ENCODE measurements around the gene RNFT2.

The RNFT2 gene

GRCh38 chr12:116891019-116891418 is 152.9 kb downstream of the RNFT2 start:
- no peak overlapping the region for H3K4me3 ChIP-seq (ENCODE audit: low read depth, low read length)
- no peak for DNase-seq (ENCODE audit: low read depth)
- TF ChIP-seq MYC (IDR thresholded peaks at IDR 0.05; ENCODE audit: low read depth, low read length) (no peak), POLR2A (IDR thresholded peaks at IDR 0.05; ENCODE audit: extremely low read depth, insufficient read length) (no peak)
- TF ChIP-seq, protein P1, sequence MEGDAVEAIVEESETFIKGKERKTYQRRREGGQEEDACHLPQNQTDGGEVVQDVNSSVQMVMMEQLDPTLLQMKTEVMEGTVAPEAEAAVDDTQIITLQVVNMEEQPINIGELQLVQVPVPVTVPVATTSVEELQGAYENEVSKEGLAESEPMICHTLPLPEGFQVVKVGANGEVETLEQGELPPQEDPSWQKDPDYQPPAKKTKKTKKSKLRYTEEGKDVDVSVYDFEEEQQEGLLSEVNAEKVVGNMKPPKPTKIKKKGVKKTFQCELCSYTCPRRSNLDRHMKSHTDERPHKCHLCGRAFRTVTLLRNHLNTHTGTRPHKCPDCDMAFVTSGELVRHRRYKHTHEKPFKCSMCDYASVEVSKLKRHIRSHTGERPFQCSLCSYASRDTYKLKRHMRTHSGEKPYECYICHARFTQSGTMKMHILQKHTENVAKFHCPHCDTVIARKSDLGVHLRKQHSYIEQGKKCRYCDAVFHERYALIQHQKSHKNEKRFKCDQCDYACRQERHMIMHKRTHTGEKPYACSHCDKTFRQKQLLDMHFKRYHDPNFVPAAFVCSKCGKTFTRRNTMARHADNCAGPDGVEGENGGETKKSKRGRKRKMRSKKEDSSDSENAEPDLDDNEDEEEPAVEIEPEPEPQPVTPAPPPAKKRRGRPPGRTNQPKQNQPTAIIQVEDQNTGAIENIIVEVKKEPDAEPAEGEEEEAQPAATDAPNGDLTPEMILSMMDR (IDR thresholded peaks at IDR 0.05; ENCODE audit: low read depth, low read length): no peak
- TF ChIP-seq, protein P2, sequence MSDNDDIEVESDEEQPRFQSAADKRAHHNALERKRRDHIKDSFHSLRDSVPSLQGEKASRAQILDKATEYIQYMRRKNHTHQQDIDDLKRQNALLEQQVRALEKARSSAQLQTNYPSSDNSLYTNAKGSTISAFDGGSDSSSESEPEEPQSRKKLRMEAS (IDR thresholded peaks at IDR 0.05; ENCODE audit: low read depth, low read length): no peak

DNA sequence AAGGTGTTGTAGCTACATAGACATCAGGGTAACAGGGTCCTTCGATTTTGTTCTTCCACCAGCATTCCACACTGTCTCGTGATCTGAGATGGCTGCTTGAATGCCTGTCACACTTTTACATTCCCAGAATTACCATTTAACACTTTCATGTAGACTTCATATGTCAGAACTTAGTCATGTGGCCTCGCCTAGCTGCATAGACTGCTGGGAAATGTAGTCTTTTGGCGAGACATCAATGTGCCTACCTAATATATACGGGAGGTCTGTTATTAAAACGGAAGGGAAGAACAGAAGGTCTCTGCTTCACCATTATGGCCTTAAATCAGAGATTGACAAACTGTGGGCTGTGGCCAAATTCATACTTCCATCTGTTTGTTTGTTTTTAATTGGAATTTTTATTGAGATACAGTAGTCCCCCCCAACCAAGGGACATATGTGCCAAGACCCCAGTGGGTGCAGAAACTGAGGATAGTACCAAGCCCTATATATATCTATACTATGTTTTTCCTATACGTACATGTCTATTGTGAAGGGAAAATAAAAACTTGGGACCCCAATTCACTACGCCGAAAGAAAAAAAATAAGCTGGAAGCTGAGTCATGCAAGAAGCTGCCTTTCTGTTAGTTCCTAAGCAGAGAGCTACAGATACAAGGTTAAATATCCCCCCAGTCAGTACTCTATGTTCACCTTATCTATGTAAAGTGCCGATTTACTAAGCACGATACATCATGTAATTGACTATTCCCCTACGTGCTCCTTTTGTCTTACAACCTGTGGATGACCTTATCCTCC is 154.4 kb downstream of the RNFT2 start:
- no peak for DNase-seq (ENCODE audit: low read depth)
- TF ChIP-seq MYC (IDR thresholded peaks at IDR 0.05; ENCODE audit: low read depth, low read length): no peak
- TF ChIP-seq, protein P2 (IDR thresholded peaks at IDR 0.05; ENCODE audit: low read depth, low read length): no peak
- no peak for TF ChIP-seq POLR2A (IDR thresholded peaks at IDR 0.05; ENCODE audit: extremely low read depth, insufficient read length)
- no peak overlapping the region for H3K4me3 ChIP-seq (ENCODE audit: low read depth, low read length)

DNA sequence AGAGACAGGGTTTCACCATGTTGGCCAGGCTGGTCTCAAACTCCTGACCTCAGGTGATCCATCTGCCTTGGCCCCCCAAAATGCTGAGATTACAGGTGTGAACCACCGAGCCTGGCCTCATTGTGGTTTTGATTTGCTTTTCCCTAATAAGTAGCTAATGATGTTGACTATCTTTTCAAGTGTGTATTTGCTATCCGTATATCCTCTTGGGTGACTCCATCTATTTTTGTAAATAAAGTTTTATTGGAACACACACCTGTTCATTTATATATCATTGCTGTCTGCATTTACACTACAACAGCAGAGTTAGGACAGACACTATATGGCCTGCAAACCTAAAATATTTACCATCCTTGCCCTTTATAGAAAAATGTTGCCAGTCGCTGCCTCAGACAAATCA is 156.8 kb downstream of the RNFT2 start:
- TF ChIP-seq, protein P1 (IDR thresholded peaks at IDR 0.05; ENCODE audit: low read depth, low read length): no peak
- TF ChIP-seq, protein P2 (IDR thresholded peaks at IDR 0.05; ENCODE audit: low read depth, low read length): no peak
- TF ChIP-seq POLR2A (IDR thresholded peaks at IDR 0.05; ENCODE audit: extremely low read depth, insufficient read length) (no peak), MYC (IDR thresholded peaks at IDR 0.05; ENCODE audit: low read depth, low read length) (no peak)
- no peak for DNase-seq (ENCODE audit: low read depth)
- H3K4me3 ChIP-seq (ENCODE audit: low read depth, low read length): no peak overlapping the region

GRCh38 chr12:116896411-116896924 is 158.4 kb downstream of the RNFT2 start:
- no peak for DNase-seq (ENCODE audit: low read depth)
- TF ChIP-seq MYC (IDR thresholded peaks at IDR 0.05; ENCODE audit: low read depth, low read length) (no peak), POLR2A (IDR thresholded peaks at IDR 0.05; ENCODE audit: extremely low read depth, insufficient read length) (no peak)
- TF ChIP-seq, protein P1 (IDR thresholded peaks at IDR 0.05; ENCODE audit: low read depth, low read length): no peak
- TF ChIP-seq, protein P2 (IDR thresholded peaks at IDR 0.05; ENCODE audit: low read depth, low read length): no peak
- H3K4me3 ChIP-seq (ENCODE audit: low read depth, low read length): no peak overlapping the region

- no peak for DNase-seq (ENCODE audit: low read depth)
- TF ChIP-seq MYC (IDR thresholded peaks at IDR 0.05; ENCODE audit: low read depth, low read length) (no peak), POLR2A (IDR thresholded peaks at IDR 0.05; ENCODE audit: extremely low read depth, insufficient read length) (no peak)
- TF ChIP-seq, protein P2 (IDR thresholded peaks at IDR 0.05; ENCODE audit: low read depth, low read length): no peak
- TF ChIP-seq, protein P1 (IDR thresholded peaks at IDR 0.05; ENCODE audit: low read depth, low read length): no peak
Measured at GRCh38 chr12:116897476-116897875, 159.4 kb downstream of the RNFT2 start.

DNA sequence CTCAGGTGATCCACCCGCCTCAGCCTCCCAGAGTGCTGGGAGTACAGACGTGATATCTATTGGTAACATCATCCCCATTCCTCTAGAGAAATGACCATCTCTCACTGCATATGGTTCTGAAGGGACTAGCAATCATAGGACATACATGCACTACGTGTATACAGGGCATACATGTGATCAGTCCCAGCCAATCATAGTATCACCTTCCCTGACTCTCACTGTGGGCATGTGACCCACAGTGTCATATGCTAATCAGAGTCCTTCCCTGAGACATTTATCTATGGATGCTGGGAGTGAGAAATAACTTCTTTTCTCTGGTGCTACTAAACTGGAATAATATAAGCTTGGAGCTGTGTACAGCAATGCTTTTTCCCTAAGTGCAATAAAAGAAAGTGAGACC is 160.6 kb downstream of the RNFT2 start:
- no peak overlapping the region for H3K4me3 ChIP-seq (ENCODE audit: low read depth, low read length)
- DNase-seq (ENCODE audit: low read depth): no peak
- TF ChIP-seq POLR2A (IDR thresholded peaks at IDR 0.05; ENCODE audit: extremely low read depth, insufficient read length): no peak
- TF ChIP-seq, protein P1 (IDR thresholded peaks at IDR 0.05; ENCODE audit: low read depth, low read length): no peak
- no peak for TF ChIP-seq MYC (IDR thresholded peaks at IDR 0.05; ENCODE audit: low read depth, low read length)
- TF ChIP-seq, protein P2 (IDR thresholded peaks at IDR 0.05; ENCODE audit: low read depth, low read length): no peak

More at GRCh38 chr12:116897476-116897875, 159.4 kb downstream of the RNFT2 start:
- no peak overlapping the region for H3K4me3 ChIP-seq (ENCODE audit: low read depth, low read length)
